PFSK-1 (cell line): ENCODE results near the gene VASH2.

Experiments used
- FOXP2 ChIP-seq: optimal IDR thresholded peaks from 2 replicates; pipeline ENCODE3; 2011; ENCODE audit warnings: borderline replicate concordance, control low read depth, inconsistent platforms; ENCODE audit not compliant: insufficient read depth; ENCODE audit errors: extremely low read length, extremely low read depth
- POLR2AphosphoS5 ChIP-seq: IDR thresholded peaks from 2 replicates; pipeline ENCODE4 v1.6.1; 2012; ENCODE audit warnings: low read depth, mild to moderate bottlenecking, control low read depth, low read length, moderate library complexity
- SIN3A ChIP-seq: IDR thresholded peaks from 2 replicates; pipeline ENCODE4 v1.6.1; 2012; ENCODE audit warnings: mild to moderate bottlenecking, low read length, moderate library complexity, borderline replicate concordance; ENCODE audit not compliant: insufficient read depth
- TAF1 ChIP-seq: IDR thresholded peaks from 2 replicates; pipeline ENCODE4 v1.6.1; 2012; ENCODE audit warnings: low read length, control low read depth, borderline replicate concordance; ENCODE audit not compliant: insufficient read depth
- TF ChIP-seq, protein P1 (sequence below), 2 experiments: IDR thresholded peaks; 2 replicates each; pipeline versions ENCODE4 v1.6.1 to v1.8.0; 2011 to 2012; ENCODE audit warnings: low read depth in 2 of 2, low read length in 2 of 2, control low read depth in 1 of 2, inconsistent platforms in 1 of 2, mild to moderate bottlenecking in 1 of 2, moderate library complexity in 1 of 2; ENCODE audit not compliant: insufficient read depth in 1 of 2

The VASH2 gene

DNA sequence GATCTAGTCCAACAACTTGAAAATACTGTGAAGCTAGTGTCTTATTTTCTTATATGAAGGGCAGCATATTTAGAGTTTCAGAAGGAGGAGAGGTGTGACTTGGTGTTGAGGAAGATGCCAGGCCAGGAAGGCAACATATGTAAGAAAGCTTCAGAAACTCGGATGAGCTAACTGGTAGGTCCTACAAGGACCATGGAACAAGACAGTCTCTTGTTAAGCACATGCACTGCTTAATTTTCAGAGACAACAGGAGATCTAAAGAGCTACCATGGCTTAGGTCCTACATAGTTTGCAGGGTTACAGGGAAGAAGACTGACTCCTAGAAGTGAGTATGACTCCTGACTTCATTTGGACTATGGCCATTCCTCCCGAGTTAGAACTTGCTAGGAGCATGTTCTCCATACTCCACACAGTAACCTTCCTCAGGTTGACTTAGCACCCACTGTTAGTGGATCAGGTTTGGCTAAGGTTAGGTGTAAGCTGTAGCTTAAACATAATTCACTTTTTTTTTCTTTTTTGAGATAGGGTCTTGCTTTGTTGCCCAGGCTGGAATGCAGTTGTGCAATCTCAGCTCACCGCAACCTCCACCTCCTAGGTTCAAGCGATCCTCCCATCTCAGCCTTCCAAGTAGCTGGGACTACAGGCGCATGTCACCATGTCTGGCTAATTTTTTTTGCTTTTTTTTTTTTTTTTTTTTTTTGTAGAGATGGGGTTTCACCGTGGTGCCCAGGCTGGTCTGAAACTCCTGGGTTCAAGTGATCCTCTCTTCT is 34.4 kb downstream of the VASH2 start:
- TF ChIP-seq SIN3A (no peak), POLR2AphosphoS5 (no peak), TAF1 (no peak), FOXP2 (no peak)
- TF ChIP-seq, protein P1, sequence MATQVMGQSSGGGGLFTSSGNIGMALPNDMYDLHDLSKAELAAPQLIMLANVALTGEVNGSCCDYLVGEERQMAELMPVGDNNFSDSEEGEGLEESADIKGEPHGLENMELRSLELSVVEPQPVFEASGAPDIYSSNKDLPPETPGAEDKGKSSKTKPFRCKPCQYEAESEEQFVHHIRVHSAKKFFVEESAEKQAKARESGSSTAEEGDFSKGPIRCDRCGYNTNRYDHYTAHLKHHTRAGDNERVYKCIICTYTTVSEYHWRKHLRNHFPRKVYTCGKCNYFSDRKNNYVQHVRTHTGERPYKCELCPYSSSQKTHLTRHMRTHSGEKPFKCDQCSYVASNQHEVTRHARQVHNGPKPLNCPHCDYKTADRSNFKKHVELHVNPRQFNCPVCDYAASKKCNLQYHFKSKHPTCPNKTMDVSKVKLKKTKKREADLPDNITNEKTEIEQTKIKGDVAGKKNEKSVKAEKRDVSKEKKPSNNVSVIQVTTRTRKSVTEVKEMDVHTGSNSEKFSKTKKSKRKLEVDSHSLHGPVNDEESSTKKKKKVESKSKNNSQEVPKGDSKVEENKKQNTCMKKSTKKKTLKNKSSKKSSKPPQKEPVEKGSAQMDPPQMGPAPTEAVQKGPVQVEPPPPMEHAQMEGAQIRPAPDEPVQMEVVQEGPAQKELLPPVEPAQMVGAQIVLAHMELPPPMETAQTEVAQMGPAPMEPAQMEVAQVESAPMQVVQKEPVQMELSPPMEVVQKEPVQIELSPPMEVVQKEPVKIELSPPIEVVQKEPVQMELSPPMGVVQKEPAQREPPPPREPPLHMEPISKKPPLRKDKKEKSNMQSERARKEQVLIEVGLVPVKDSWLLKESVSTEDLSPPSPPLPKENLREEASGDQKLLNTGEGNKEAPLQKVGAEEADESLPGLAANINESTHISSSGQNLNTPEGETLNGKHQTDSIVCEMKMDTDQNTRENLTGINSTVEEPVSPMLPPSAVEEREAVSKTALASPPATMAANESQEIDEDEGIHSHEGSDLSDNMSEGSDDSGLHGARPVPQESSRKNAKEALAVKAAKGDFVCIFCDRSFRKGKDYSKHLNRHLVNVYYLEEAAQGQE (IDR thresholded peaks at IDR 0.05; ENCODE audit: insufficient read depth in 1 of 2, low read depth in 2 of 2, low read length in 2 of 2), result no peak

DNA sequence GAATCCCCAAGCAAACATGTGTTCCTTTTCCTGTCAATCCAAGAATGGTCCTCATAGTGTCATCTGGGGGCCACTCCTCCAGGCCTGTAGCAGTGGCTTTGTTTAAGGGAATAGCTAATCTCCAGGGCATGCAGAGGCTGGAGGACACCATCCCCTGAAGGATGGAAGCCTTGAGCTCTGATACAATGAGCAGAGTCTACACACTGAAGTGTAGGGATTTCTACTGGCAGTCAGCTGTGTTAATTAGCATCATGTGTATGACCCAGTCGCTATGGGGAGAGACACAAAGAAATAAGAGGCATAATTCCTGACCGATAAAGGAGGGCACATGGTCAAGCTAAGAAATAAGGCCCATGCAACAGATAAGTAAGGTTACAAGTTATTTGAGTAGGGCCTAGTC is 36.2 kb downstream of the VASH2 start:
- TF ChIP-seq TAF1 (no peak), POLR2AphosphoS5 (no peak), SIN3A (no peak), FOXP2 (no peak)
- TF ChIP-seq, protein P1 (IDR thresholded peaks at IDR 0.05; ENCODE audit: insufficient read depth in 1 of 2, low read depth in 2 of 2, low read length in 2 of 2), result no peak

DNA sequence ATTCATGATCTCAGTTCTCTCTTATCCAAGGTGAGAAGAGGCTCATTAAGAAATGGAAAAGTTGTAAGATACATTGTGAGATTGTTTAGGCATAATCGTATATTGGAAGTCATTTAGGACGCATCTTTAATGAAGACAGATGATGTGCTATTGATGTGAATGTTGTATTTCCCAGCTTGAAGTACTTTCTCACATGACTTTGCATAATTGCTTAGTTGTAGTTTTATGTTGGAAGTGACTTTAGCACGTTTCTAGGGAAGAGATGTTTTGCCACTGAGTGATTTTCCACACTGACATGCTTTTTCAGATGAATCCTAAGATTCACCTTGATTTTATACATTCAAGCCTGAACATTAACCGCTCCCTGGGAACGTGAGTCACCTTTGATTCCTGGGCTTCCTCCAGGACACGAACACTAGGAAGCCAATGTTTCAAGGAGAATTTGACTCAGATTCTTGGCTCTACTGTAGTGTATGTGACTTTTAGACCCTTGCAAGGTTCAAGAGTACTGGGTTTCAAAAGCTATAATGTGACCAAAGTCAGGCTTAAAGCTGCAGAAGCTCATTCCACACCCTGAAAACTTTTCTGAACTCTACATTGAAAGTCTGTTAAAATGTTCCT is 37.5 kb downstream of the VASH2 start:
- no peak for TF ChIP-seq FOXP2
- TF ChIP-seq, protein P1 (IDR thresholded peaks at IDR 0.05; ENCODE audit: insufficient read depth in 1 of 2, low read depth in 2 of 2, low read length in 2 of 2), result no peak
- no peak for TF ChIP-seq SIN3A
- no peak for TF ChIP-seq TAF1
- TF ChIP-seq POLR2AphosphoS5, result no peak

DNA sequence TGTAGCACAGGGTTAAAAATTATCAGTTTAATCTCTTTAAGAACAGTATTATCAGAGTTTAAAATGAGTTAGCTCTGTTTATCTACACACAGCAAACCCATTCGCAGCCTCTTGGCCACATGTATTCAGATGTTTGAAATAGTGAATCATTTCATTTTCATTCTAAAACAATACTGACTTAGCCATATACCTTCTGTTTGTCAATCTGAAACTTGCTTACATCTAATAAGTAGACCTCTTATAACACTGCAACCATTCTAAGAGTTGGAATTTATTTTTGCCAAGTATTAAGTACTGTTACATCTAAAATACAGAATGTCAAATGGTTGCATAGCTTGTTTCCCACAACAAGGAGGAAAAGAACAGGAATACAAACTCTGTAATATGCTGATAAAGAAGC is 39.9 kb downstream of the VASH2 start:
- TF ChIP-seq, protein P1 (IDR thresholded peaks at IDR 0.05; ENCODE audit: insufficient read depth in 1 of 2, low read depth in 2 of 2, low read length in 2 of 2), result no peak

DNA sequence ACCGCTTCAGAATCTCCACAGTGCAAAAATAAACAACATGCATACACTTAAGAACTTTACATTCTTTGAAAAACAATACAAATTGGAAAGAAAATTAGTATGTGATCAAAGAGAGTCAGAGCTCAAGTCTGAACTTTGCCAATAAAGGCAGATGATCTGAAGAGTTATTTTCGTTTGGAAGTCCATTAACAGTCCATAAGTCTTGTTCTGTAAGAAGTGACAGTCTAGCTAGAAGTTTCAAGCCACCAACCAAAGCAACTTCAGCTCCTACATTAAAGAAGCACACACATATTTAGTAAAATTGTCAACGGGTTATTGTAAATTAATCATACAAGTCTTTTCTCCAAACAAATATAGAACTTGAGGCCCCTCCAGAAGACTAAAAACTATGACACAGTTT is 44.6 kb downstream of the VASH2 start:
- TF ChIP-seq, protein P1 (IDR thresholded peaks at IDR 0.05; ENCODE audit: insufficient read depth in 1 of 2, low read depth in 2 of 2, low read length in 2 of 2), result no peak
- no peak for TF ChIP-seq TAF1
- TF ChIP-seq FOXP2, result no peak
- TF ChIP-seq POLR2AphosphoS5, result no peak
- TF ChIP-seq SIN3A, result no peak
